DOHH2 (cell line): ENCODE data around the gene LAMA5.

Source experiments
- CTCF ChIP-seq: fragments of 200-600 bp; sonication (generic); IDR thresholded peaks from one replicate; pipeline ENCODE4 v1.5.1; 2014; ENCODE audit warnings: antibody characterized with exemption, mild to moderate bottlenecking, low read depth, low read length; ENCODE audit not compliant: poor library complexity, severe bottlenecking
- EZH2phosphoT487 ChIP-seq: fragments of 200-600 bp; sonication (generic); IDR thresholded peaks from 2 replicates; pipeline ENCODE4 v1.6.1; 2017; ENCODE audit warnings: borderline replicate concordance, mild to moderate bottlenecking, antibody characterized with exemption, low read length, moderate library complexity, mixed read lengths

GRCh38 chr20:62329389-62330377, 37.4 kb downstream of the LAMA5 start:
- TF ChIP-seq CTCF (no peak), EZH2phosphoT487 (no peak)
